WI38 (cell line): ENCODE measurements around the gene LRP1B.

Experiments
- H3K4me3 ChIP-seq: 2 replicates; pipeline ENCODE4 v1.5.1; 2011; ENCODE audit warnings: low read depth, mild to moderate bottlenecking, control low read depth, low read length
- TF ChIP-seq, protein P1 (sequence below): IDR thresholded peaks from 2 replicates; pipeline ENCODE4 v1.5.1; 2012; ENCODE audit warnings: low read depth, mild to moderate bottlenecking, control low read depth, low read length

LRP1B gene

GRCh38 chr2:141109633-141110032 lies 1021.2 kb downstream of the LRP1B start:
- no peak overlapping the region for H3K4me3 ChIP-seq
- TF ChIP-seq, protein P1, sequence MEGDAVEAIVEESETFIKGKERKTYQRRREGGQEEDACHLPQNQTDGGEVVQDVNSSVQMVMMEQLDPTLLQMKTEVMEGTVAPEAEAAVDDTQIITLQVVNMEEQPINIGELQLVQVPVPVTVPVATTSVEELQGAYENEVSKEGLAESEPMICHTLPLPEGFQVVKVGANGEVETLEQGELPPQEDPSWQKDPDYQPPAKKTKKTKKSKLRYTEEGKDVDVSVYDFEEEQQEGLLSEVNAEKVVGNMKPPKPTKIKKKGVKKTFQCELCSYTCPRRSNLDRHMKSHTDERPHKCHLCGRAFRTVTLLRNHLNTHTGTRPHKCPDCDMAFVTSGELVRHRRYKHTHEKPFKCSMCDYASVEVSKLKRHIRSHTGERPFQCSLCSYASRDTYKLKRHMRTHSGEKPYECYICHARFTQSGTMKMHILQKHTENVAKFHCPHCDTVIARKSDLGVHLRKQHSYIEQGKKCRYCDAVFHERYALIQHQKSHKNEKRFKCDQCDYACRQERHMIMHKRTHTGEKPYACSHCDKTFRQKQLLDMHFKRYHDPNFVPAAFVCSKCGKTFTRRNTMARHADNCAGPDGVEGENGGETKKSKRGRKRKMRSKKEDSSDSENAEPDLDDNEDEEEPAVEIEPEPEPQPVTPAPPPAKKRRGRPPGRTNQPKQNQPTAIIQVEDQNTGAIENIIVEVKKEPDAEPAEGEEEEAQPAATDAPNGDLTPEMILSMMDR: no peak

GRCh38 chr2:141105763-141106162 lies 1025.1 kb downstream of the LRP1B start:
- TF ChIP-seq, protein P1: no peak
- H3K4me3 ChIP-seq: no peak overlapping the region

GRCh38 chr2:141103216-141103615 lies 1027.6 kb downstream of the LRP1B start:
- no peak overlapping the region for H3K4me3 ChIP-seq
- TF ChIP-seq, protein P1: no peak

DNA sequence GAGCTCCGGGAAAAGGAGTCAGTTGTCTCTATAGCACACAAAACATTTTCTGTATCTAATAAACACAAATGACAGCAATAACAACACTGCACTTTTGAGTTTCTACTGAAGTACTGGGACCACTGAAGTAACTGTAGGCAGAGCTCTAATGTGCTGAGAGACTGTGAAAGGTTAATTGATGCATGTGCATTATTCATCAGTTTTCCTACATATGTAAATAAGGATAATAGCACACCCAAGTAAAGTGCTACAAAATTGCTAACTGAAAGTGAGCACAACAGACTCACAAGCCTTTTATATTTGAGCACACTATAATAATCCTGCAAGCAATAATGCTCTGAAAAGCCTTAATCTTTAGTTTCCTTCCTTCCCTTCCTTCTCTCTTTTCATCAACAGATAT lies 1051.6 kb downstream of the LRP1B start:
- TF ChIP-seq, protein P1: no peak
- H3K4me3 ChIP-seq: no peak overlapping the region

DNA sequence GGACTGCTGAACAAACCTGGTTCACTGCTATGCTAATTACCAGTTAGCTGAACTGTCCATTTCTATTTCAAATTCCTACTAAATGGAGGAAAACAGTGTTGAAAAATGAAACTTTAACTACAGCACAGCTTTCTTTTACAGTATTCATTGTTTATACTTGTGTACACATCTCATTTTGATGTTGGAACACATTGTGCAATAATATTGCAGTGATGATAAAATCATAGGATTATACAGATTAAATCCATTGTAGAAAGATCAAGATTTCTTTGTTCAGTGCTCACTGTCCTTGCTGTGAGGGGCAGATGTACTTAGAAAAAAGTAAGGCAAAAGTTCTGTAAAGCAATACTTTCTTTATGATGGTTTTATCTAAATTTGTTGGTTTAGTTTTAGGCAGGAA lies 1055.1 kb downstream of the LRP1B start:
- TF ChIP-seq, protein P1: no peak
- H3K4me3 ChIP-seq: no peak overlapping the region

- no peak overlapping the region for H3K4me3 ChIP-seq
- TF ChIP-seq, protein P1: no peak
These were observed 1062.6 kb downstream of the LRP1B start for GRCh38 chr2:141068053-141068682.

GRCh38 chr2:141065042-141065441 lies 1065.8 kb downstream of the LRP1B start:
- no peak overlapping the region for H3K4me3 ChIP-seq
- TF ChIP-seq, protein P1: no peak
